Calu3 (cell line): ENCODE data around the gene PARD6B. TPM values are rescaled to one million over a fixed set of nuclear protein-coding genes. Genes with fewer than 3 reads are reported as not detected.

Experiments used
- BruUV-seq: library from RNA; stranded (reverse); fragments of 400-500 nt; replicated peaks from 2 replicates; lab custom pipeline; 2021; lab: Mats Ljungman, UMichigan
- CTCF ChIA-PET: fragments of 300-600 bp; sonication (Branson Sonifier 250); formaldehyde crosslinking; loops from one replicate; lab custom pipeline; 2022; ENCODE audit warnings: antibody characterized with exemption; lab: Charles Lee
- DNase-seq: peaks from one replicate; pipeline ENCODE4 v3.0.0; 2022
- H3K27ac Mint-ChIP-seq: one replicate; pipeline ENCODE4 v1.8.0; 2022; ENCODE audit warnings: mixed read lengths; ENCODE audit not compliant: unreplicated experiment
- H3K27me3 Mint-ChIP-seq: one replicate; pipeline ENCODE4 v1.8.0; 2022; ENCODE audit warnings: mixed read lengths; ENCODE audit not compliant: unreplicated experiment
- H3K36me3 Mint-ChIP-seq: one replicate; pipeline ENCODE4 v1.8.0; 2022; ENCODE audit warnings: mild to moderate bottlenecking, moderate library complexity, mixed read lengths; ENCODE audit not compliant: insufficient read depth, unreplicated experiment
- H3K4me1 Mint-ChIP-seq: one replicate; pipeline ENCODE4 v1.8.0; 2022; ENCODE audit warnings: mild to moderate bottlenecking, low read depth, mixed read lengths; ENCODE audit not compliant: unreplicated experiment
- H3K4me3 Mint-ChIP-seq: one replicate; pipeline ENCODE4 v1.8.0; 2022; ENCODE audit warnings: mild to moderate bottlenecking, low read depth, moderate library complexity, mixed read lengths; ENCODE audit not compliant: unreplicated experiment
- H3K9me3 Mint-ChIP-seq: one replicate; pipeline ENCODE4 v1.8.0; 2022; ENCODE audit warnings: low read depth, mixed read lengths; ENCODE audit not compliant: unreplicated experiment
- intact Hi-C: fragments of 100-400 bp; cut with micrococcal nuclease; formaldehyde crosslinking; loops from one replicate; pipeline ENCODE4 v1.10.0; 2022; ENCODE audit not compliant: unreplicated experiment
- total RNA-seq: library from RNA; stranded (reverse); gene quantifications from 2 replicates; pipeline ENCODE4 v1.2.3, GENCODE V29; 2022
- TF ChIP-seq, protein P1 (sequence below): fragments of 200-600 bp; IDR thresholded peaks from one replicate; pipeline ENCODE4 v1.8.0; 2022; ENCODE audit warnings: antibody characterized with exemption; ENCODE audit not compliant: unreplicated experiment

Gene PARD6B
- total RNA-seq, 1 experiment from 2014 or later: 114 TPM

DNA sequence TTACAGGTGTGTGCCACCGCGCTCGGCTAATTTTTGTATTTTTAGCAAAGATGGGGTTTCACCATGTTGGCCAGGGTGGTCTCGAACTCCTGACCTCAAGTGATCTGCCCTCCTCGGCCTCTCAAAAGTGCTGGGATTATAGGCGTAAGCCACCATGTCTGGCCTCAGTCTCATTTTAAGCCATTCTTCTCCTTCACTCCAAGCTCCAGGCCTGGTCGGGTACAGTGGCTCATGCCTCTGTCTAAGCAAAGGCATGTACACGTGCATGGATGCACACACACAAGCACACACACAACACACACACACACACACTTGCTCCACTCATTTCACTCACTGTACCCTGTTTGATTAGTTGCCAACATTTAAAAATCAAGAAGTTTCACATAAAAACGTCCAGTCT, 7.7 kb upstream of the PARD6B start:
- intact Hi-C loops: no loop called here
- CTCF ChIA-PET: interaction anchor here (1.7 kb wide), 1 partner anchor 12 kb away, joined by 6 read pairs; no protein-coding TSS in a partner anchor
- Mint-ChIP-seq H3K27ac (no peak overlapping the region), H3K4me3 (no peak overlapping the region), H3K36me3 (peaks cover 13% of the 10 kb centered on the region), H3K27me3 (no peaks in the 10 kb centered on the region), H3K9me3 (no peaks in the 10 kb centered on the region), H3K4me1 (peaks cover 22% of the 10 kb centered on the region)
- TF ChIP-seq, protein P1, sequence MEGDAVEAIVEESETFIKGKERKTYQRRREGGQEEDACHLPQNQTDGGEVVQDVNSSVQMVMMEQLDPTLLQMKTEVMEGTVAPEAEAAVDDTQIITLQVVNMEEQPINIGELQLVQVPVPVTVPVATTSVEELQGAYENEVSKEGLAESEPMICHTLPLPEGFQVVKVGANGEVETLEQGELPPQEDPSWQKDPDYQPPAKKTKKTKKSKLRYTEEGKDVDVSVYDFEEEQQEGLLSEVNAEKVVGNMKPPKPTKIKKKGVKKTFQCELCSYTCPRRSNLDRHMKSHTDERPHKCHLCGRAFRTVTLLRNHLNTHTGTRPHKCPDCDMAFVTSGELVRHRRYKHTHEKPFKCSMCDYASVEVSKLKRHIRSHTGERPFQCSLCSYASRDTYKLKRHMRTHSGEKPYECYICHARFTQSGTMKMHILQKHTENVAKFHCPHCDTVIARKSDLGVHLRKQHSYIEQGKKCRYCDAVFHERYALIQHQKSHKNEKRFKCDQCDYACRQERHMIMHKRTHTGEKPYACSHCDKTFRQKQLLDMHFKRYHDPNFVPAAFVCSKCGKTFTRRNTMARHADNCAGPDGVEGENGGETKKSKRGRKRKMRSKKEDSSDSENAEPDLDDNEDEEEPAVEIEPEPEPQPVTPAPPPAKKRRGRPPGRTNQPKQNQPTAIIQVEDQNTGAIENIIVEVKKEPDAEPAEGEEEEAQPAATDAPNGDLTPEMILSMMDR: no peak
- no TSS peak for BruUV-seq
- DNase-seq: no peak

DNA sequence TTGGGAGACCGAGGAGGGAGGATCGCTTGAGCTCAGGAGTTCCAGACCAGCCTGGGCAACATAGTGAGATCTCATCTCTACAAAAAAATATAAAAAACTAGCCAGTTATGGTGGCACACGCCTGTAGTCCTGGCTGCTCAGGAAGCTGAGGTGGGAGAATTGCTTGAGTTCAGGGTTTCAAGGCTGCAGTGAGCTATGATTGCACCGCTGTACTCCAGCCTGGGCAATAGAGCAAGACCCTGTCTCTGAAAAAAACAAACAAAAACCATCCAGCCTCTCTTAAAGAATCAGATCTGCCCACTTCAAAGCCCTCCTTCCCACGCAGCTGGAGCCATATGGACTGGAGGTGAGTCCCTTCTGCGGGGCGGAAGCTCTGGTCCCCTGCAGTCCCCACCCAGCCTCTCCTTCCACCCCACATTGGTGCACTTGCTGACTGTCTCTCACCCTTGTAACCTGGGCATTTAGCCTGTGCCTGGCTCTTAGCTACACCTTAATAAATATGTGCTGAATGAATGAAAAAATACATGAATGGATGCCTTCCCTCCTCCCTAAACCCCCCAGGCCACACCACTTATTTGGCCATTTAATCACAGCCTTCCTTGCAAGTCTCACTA, 7.2 kb upstream of the PARD6B start:
- Mint-ChIP-seq H3K27me3 (no peaks in the 10 kb centered on the region), H3K4me1 (peaks cover 27% of the 10 kb centered on the region), H3K9me3 (no peaks in the 10 kb centered on the region), H3K36me3 (peaks cover 18% of the 10 kb centered on the region), H3K4me3 (no peak overlapping the region), H3K27ac (no peak overlapping the region)
- no peak for DNase-seq
- CTCF ChIA-PET: interaction anchor here (0.6 to 1.9 kb wide), 9 partner anchors 11 to 754 kb away, joined by 3 to 6 read pairs (median 4); no protein-coding TSS in a partner anchor
- TF ChIP-seq, protein P1: no peak
- intact Hi-C loops: no loop called here
- BruUV-seq: no TSS peak

DNA sequence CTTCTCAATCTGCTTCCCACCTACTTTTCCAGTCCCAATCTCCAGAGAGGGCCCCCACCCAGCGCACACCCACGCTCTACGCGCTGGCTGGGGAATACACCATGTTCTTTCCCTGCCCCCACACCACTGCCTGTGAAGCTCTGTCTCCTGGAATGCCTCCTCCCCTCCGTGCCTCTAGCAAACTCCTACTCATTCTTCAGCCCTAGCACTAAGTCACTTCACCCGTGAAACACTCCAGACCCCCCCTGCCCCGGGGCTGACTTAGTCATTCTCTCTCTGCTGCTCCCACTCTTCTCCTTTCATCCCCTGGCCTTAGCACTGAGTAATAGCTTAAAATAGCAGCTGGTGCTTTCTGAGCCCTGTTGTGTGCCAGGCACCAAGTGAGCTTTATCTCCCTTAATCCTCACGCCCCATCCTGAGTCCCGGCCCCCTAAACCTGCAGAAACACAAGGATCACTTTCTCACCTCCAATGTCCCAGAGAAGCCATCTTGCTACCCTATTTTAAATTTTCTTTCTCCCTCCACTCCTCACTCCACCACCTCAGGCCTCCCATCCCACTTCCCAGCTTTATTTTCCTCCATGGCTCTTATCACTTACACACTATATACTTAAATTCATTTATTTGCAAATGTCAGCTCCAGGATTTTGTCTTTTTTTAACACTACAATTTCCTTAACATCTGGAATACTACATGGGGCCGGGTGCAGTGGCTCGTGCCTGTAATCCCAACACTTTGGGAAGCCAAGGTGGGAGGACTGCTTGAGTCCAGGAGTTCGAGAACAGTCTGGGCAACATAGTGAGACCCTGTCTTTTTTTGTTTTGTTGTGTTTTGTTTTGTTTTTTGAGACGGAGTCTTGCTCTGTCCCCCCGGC, 6.3 kb upstream of the PARD6B start:
- intact Hi-C loops: no loop called here
- Mint-ChIP-seq H3K4me1 (peaks cover 36% of the 10 kb centered on the region), H3K9me3 (no peaks in the 10 kb centered on the region), H3K4me3 (no peak overlapping the region), H3K36me3 (peaks cover 27% of the 10 kb centered on the region), H3K27me3 (no peaks in the 10 kb centered on the region), H3K27ac (no peak overlapping the region)
- no TSS peak for BruUV-seq
- TF ChIP-seq, protein P1: no peak
- CTCF ChIA-PET: interaction anchor here (0.5 to 1.9 kb wide), 13 partner anchors 12 to 755 kb away, joined by 3 to 6 read pairs (median 4); no protein-coding TSS in a partner anchor
- DNase-seq: peak; percentile 69

DNA sequence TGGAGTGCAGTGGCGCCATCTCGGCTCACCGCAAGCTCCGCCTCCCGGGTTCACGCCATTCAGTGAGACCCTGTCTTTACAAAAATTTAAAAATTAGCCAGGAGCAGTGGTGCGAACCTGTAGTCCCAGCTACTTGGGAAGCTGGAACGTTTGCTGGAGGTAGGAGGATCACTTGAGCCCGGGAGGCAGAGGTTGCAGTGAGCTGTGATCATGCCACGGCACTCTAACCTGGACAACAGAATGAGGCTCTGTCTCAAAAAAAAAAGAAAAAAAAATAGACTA, 5.7 kb upstream of the PARD6B start:
- BruUV-seq: no TSS peak
- no peak for DNase-seq
- peaks cover 42% of the 10 kb centered on the region for H3K4me1 Mint-ChIP-seq
- intact Hi-C loops: no loop called here
- H3K36me3 Mint-ChIP-seq: peaks cover 33% of the 10 kb centered on the region
- CTCF ChIA-PET: interaction anchor here (0.7 to 1.9 kb wide), 6 partner anchors 19 to 140 kb away, joined by 3 to 6 read pairs (median 4); no protein-coding TSS in a partner anchor
- no peak overlapping the region for H3K27ac Mint-ChIP-seq
- no peaks in the 10 kb centered on the region for H3K27me3 Mint-ChIP-seq
- H3K4me3 Mint-ChIP-seq: no peak overlapping the region
- TF ChIP-seq, protein P1: no peak
- no peaks in the 10 kb centered on the region for H3K9me3 Mint-ChIP-seq
